Panc1 (cell line): ENCODE measurements around the gene CEP192. TPM values are rescaled to one million over a fixed set of nuclear protein-coding genes. Genes with fewer than 3 reads are reported as not detected.

Experiments used
- ATAC-seq: fragments of 200-7000 bp; cut with Tn5 transposase; 2 replicates; pipeline ENCODE4 v1.9.1; 2020; ENCODE audit warnings: mild to moderate bottlenecking, moderate library complexity
- BruUV-seq: library from RNA; stranded (reverse); fragments of 400-500 nt; replicated peaks from 2 replicates; lab custom pipeline; 2021; lab: Mats Ljungman, UMichigan
- CTCF ChIA-PET: fragments of 300-600 bp; sonication (Branson Sonifier 250); formaldehyde crosslinking; loops from one replicate; lab custom pipeline; 2022; ENCODE audit warnings: antibody characterized with exemption; lab: Charles Lee
- POLR2A ChIA-PET: fragments of 300-600 bp; sonication (Branson Sonifier 250); formaldehyde crosslinking; loops from one replicate; lab custom pipeline; 2022; ENCODE audit warnings: antibody characterized with exemption; lab: Charles Lee
- DNase-seq: peaks from one replicate; pipeline ENCODE4 v3.0.0-alpha.2; 2010; ENCODE audit warnings: low read depth, low spot score
- H3K27ac ChIP-seq: 2 replicates; pipeline ENCODE4 v1.5.1; 2011; ENCODE audit warnings: mild to moderate bottlenecking, low read length, inconsistent platforms
- H3K27me3 ChIP-seq: fragments of 200-500 bp; sonication (Bioruptor generic); 2 replicates; pipeline ENCODE4 v1.6.0; 2014; ENCODE audit warnings: low read length, inconsistent platforms; ENCODE audit not compliant: control insufficient read depth, insufficient read depth
- H3K36me3 ChIP-seq: fragments of 200-500 bp; sonication (Bioruptor generic); 2 replicates; pipeline ENCODE4 v1.5.1; 2014; ENCODE audit warnings: inconsistent platforms, mild to moderate bottlenecking, low read length, moderate library complexity; ENCODE audit not compliant: control insufficient read depth, insufficient read depth
- H3K4me1 ChIP-seq: 2 replicates; pipeline ENCODE4 v1.5.1; 2011; ENCODE audit warnings: inconsistent platforms, mild to moderate bottlenecking, low read length, moderate library complexity; ENCODE audit not compliant: control insufficient read depth, insufficient read depth
- H3K4me3 ChIP-seq, 2 experiments: 2 replicates each; pipeline ENCODE4 v1.5.1; 2011 to 2012; ENCODE audit warnings: low read depth in 2 of 2, low read length in 2 of 2, mild to moderate bottlenecking in 2 of 2, inconsistent platforms in 1 of 2, moderate library complexity in 1 of 2
- H3K9me3 ChIP-seq: fragments of 200-500 bp; sonication (Bioruptor generic); 2 replicates; pipeline ENCODE4 v1.5.1; 2014; ENCODE audit warnings: low read depth, mild to moderate bottlenecking, inconsistent platforms, low read length, moderate library complexity; ENCODE audit not compliant: control insufficient read depth, insufficient read depth
- POLR2AphosphoS5 ChIP-seq: IDR thresholded peaks from 2 replicates; pipeline ENCODE4 v1.6.1; 2012; ENCODE audit warnings: mild to moderate bottlenecking, low read depth, low read length, moderate library complexity
- SIN3A ChIP-seq: IDR thresholded peaks from 2 replicates; pipeline ENCODE4 v1.6.1; 2012; ENCODE audit warnings: low read depth, mild to moderate bottlenecking, low read length, moderate library complexity, borderline replicate concordance; ENCODE audit not compliant: insufficient read depth
- TCF7L2 ChIP-seq: IDR thresholded peaks from 2 replicates; pipeline ENCODE4 v1.6.1; 2011; ENCODE audit warnings: mild to moderate bottlenecking, low read depth, low read length, inconsistent platforms
- in situ Hi-C: cut with HindIII; loops from 2 replicates; pipeline ENCODE4 v1.10.0; 2016; ENCODE audit warnings: low sequenced_read_pairs, low pct_unique_long_range_greater_than_20kb
- intact Hi-C: fragments of 100-400 bp; cut with micrococcal nuclease; formaldehyde crosslinking; loops from one replicate; pipeline ENCODE4 v1.10.0; 2022; ENCODE audit not compliant: unreplicated experiment
- total RNA-seq: library from RNA; stranded (reverse); gene quantifications from one replicate; pipeline ENCODE4 v1.2.1, GENCODE V29; 2021; ENCODE audit not compliant: unreplicated experiment
- TF ChIP-seq, protein P1 (sequence below): fragments of 450-650 bp; IDR thresholded peaks from 2 replicates; pipeline ENCODE4 v1.5.1; 2017; ENCODE audit warnings: mild to moderate bottlenecking
- TF ChIP-seq, protein P2 (sequence below), 2 experiments: IDR thresholded peaks; 2 replicates each; pipeline ENCODE4 v1.6.1; 2011 to 2012; ENCODE audit warnings: low read depth in 2 of 2, control low read depth in 1 of 2, low read length in 1 of 2, mild to moderate bottlenecking in 1 of 2, moderate library complexity in 1 of 2; ENCODE audit not compliant: insufficient read depth in 1 of 2

Gene CEP192
- total RNA-seq, 1 experiment from 2014 or later: 27.2 TPM

DNA sequence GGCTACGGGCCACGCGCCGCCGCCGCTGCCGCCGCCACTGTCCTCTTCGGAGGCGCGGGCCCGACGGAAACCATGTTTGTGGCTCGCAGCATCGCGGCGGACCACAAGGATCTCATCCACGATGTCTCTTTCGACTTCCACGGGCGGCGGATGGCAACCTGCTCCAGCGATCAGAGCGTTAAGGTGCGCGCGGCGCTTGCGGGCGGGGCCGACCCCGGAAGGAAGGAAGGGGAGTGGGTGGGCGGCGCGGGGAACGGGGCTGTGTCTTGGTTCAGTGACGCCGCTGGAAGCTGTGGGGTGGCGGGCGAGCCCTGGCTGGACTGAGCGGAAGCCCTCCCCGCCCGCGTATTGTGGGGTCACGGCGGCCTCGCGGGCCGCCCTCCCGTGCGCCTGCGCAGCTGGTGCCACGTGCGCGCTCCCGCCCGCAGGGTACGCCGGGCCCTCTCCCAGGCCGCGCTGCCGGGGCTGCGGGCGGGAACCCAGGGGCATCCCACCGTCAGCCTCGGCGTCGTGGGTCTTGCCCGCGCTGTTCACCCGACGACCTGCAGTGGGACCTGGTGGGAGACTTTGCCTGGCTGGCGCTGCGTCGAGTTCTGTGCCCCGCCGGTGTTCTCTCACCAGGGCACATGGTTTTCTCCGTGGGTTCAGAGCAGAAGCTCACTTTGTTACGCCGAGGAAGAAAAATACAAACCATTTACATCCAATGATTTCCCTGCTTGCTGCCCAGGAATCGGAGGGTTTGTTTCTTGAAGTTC is 42.9 kb upstream of the CEP192 start:
- in situ Hi-C loops: no loop called here
- ChIA-PET CTCF (no interaction called here), POLR2A (interaction anchor here (0.6 to 0.7 kb wide), 3 partner anchors 65 to 692 kb away, joined by 3 to 15 read pairs (median 6); no protein-coding TSS in a partner anchor)
- H3K27ac ChIP-seq: peak overlapping the region; percentile 86
- ATAC-seq: peak; percentile 93
- intact Hi-C loops: no loop called here
- DNase-seq: peak; percentile 58
- TF ChIP-seq SIN3A (peak; percentile 34; the same call in 1 of the 2 replicates), TCF7L2 (peak; percentile 45; the same call in 1 of the 2 replicates), POLR2AphosphoS5 (peak; percentile 86)
- TF ChIP-seq, protein P1, sequence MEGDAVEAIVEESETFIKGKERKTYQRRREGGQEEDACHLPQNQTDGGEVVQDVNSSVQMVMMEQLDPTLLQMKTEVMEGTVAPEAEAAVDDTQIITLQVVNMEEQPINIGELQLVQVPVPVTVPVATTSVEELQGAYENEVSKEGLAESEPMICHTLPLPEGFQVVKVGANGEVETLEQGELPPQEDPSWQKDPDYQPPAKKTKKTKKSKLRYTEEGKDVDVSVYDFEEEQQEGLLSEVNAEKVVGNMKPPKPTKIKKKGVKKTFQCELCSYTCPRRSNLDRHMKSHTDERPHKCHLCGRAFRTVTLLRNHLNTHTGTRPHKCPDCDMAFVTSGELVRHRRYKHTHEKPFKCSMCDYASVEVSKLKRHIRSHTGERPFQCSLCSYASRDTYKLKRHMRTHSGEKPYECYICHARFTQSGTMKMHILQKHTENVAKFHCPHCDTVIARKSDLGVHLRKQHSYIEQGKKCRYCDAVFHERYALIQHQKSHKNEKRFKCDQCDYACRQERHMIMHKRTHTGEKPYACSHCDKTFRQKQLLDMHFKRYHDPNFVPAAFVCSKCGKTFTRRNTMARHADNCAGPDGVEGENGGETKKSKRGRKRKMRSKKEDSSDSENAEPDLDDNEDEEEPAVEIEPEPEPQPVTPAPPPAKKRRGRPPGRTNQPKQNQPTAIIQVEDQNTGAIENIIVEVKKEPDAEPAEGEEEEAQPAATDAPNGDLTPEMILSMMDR: no peak
- TF ChIP-seq, protein P2, sequence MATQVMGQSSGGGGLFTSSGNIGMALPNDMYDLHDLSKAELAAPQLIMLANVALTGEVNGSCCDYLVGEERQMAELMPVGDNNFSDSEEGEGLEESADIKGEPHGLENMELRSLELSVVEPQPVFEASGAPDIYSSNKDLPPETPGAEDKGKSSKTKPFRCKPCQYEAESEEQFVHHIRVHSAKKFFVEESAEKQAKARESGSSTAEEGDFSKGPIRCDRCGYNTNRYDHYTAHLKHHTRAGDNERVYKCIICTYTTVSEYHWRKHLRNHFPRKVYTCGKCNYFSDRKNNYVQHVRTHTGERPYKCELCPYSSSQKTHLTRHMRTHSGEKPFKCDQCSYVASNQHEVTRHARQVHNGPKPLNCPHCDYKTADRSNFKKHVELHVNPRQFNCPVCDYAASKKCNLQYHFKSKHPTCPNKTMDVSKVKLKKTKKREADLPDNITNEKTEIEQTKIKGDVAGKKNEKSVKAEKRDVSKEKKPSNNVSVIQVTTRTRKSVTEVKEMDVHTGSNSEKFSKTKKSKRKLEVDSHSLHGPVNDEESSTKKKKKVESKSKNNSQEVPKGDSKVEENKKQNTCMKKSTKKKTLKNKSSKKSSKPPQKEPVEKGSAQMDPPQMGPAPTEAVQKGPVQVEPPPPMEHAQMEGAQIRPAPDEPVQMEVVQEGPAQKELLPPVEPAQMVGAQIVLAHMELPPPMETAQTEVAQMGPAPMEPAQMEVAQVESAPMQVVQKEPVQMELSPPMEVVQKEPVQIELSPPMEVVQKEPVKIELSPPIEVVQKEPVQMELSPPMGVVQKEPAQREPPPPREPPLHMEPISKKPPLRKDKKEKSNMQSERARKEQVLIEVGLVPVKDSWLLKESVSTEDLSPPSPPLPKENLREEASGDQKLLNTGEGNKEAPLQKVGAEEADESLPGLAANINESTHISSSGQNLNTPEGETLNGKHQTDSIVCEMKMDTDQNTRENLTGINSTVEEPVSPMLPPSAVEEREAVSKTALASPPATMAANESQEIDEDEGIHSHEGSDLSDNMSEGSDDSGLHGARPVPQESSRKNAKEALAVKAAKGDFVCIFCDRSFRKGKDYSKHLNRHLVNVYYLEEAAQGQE (IDR thresholded peaks at IDR 0.05; ENCODE audit: insufficient read depth in 1 of 2, low read depth in 2 of 2, low read length in 1 of 2): no peak
- peaks cover 27% of the 10 kb centered on the region for H3K4me1 ChIP-seq
- no peaks in the 10 kb centered on the region for H3K27me3 ChIP-seq
- H3K36me3 ChIP-seq: peaks cover 3% of the 10 kb centered on the region
- H3K9me3 ChIP-seq: no peaks in the 10 kb centered on the region
- H3K4me3 ChIP-seq: peak overlapping the region; percentile 60
- BruUV-seq: no TSS peak

DNA sequence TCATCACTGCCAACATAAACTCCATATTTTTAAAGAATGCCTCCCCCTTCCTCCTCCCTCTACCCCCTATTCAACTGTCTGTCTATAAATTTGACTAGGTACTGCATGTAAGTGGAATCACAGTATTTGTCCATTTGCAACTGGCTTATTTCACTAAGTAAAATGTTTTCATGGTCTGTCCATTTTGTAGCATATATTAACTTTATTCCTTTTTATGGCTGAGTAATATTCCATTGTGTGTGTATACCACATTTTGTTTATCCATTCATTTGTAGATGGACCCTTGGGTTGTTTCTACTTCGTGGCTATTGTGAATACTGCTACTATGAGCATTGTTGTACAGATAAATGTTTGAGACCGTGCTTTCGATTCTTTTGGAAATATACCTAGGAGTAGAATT is 32.7 kb upstream of the CEP192 start:
- BruUV-seq: no TSS peak
- no peak for TF ChIP-seq TCF7L2
- TF ChIP-seq, protein P2 (IDR thresholded peaks at IDR 0.05; ENCODE audit: insufficient read depth in 1 of 2, low read depth in 2 of 2, low read length in 1 of 2): no peak
- TF ChIP-seq, protein P1: no peak
- Histone ChIP-seq H3K36me3 (peaks cover 10% of the 10 kb centered on the region; the same call in 1 of the 2 replicates), H3K4me1 (no peaks in the 10 kb centered on the region), H3K27ac (no peak overlapping the region), H3K4me3 (no peak overlapping the region), H3K9me3 (no peaks in the 10 kb centered on the region), H3K27me3 (no peaks in the 10 kb centered on the region)
- ChIA-PET CTCF (no interaction called here), POLR2A (no interaction called here)
- ATAC-seq: no peak
- intact Hi-C loops: no loop called here
- no peak for DNase-seq
- in situ Hi-C loops: no loop called here
